ENCODE data around the gene NXPH1. TPM values are rescaled to one million over a fixed set of nuclear protein-coding genes. Genes with fewer than 3 reads are reported as not detected.

Gene NXPH1
- total and polyA plus RNA-seq, 11 donors: not detected

DNA sequence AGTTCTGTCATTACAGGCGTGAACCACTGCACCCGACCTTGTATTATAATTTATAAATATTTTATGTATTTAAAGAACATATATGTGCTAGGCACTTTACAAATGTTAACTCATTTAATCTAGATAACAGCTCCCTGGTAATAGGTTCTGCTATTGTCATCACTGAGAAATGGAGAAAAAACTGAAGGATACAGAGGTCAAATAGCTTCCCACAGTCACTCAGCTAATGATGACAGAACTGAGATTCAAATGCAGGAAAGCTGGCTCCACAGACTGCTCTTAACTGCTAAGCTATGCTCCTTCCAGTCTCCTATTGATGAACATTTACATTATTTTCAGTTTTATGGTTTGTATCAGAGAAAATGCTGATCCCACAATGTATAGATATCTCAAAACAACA, 28.9 kb downstream of the NXPH1 start:
- no peak overlapping the region for H3K27ac ChIP-seq
- H3K36me3 ChIP-seq: no peaks in the 10 kb centered on the region
- TF ChIP-seq, protein P1, sequence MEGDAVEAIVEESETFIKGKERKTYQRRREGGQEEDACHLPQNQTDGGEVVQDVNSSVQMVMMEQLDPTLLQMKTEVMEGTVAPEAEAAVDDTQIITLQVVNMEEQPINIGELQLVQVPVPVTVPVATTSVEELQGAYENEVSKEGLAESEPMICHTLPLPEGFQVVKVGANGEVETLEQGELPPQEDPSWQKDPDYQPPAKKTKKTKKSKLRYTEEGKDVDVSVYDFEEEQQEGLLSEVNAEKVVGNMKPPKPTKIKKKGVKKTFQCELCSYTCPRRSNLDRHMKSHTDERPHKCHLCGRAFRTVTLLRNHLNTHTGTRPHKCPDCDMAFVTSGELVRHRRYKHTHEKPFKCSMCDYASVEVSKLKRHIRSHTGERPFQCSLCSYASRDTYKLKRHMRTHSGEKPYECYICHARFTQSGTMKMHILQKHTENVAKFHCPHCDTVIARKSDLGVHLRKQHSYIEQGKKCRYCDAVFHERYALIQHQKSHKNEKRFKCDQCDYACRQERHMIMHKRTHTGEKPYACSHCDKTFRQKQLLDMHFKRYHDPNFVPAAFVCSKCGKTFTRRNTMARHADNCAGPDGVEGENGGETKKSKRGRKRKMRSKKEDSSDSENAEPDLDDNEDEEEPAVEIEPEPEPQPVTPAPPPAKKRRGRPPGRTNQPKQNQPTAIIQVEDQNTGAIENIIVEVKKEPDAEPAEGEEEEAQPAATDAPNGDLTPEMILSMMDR (IDR thresholded peaks at IDR 0.05): no peak
- no peak for TF ChIP-seq POLR2A (IDR thresholded peaks at IDR 0.05)
- DNase-seq: no peak
- no peaks in the 10 kb centered on the region for H3K4me1 ChIP-seq
- H3K27me3 ChIP-seq: no peaks in the 10 kb centered on the region
- WGBS, 4 donors: 80 to 88% (median 82%) methylated on average over 2 of the region's 2 CpGs
- no peak for ATAC-seq
- H3K9me3 ChIP-seq: no peaks in the 10 kb centered on the region
- H3K4me3 ChIP-seq: no peak overlapping the region
- intact Hi-C loops (cut with DNase I): no loop called here

- Histone ChIP-seq H3K9me3 (no peaks in the 10 kb centered on the region), H3K36me3 (no peaks in the 10 kb centered on the region), H3K27me3 (peaks cover 0 to 2% (median 0%) of the 10 kb centered on the region in 9 donors), H3K27ac (no peak overlapping the region), H3K4me1 (no peaks in the 10 kb centered on the region), H3K4me3 (no peak overlapping the region)
- intact Hi-C loops (cut with DNase I): no loop called here
- TF ChIP-seq, protein P1 (IDR thresholded peaks at IDR 0.05): no peak
- TF ChIP-seq POLR2A (IDR thresholded peaks at IDR 0.05): no peak
- no peak for DNase-seq
- no peak for ATAC-seq
- WGBS, 4 donors: 73 to 90% (median 74%) methylated on average over 4 of the region's 4 CpGs
Measured at GRCh38 chr7:8465338-8465737, 31.9 kb downstream of the NXPH1 start.

- Histone ChIP-seq H3K9me3 (peaks cover 0 to 27% (median 10%) of the 10 kb centered on the region in 12 donors), H3K27ac (no peak overlapping the region), H3K27me3 (no peaks in the 10 kb centered on the region), H3K4me3 (no peak overlapping the region), H3K36me3 (no peaks in the 10 kb centered on the region), H3K4me1 (no peaks in the 10 kb centered on the region)
- intact Hi-C loops (cut with DNase I): no loop called here
- no peak for ATAC-seq
- no peak for DNase-seq
- TF ChIP-seq, protein P1 (IDR thresholded peaks at IDR 0.05): no peak
- TF ChIP-seq POLR2A (IDR thresholded peaks at IDR 0.05): no peak
- 64 to 79% (median 73%) methylated on average over 3 of the region's 3 CpGs for WGBS, 4 donors
Measured at GRCh38 chr7:8480527-8480926, 47.1 kb downstream of the NXPH1 start.

DNA sequence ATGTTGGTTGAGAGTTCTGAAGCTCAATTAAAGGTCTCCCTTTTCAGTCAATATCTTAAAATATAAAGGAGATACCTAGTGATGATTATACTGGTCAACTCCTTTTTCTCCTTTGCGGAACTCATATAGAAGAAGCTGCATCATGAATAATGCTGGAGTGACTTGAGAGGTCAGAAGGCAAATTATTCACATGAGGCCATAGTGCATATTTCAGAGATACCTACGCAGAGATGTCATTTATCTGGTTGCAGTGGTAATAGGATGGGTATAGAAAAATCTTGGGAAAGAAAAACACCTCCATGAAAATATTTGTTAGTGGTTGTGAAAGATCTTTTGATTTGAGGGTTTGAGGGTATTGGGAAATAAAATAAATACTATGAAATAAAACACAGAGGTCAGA, 47.7 kb downstream of the NXPH1 start:
- Histone ChIP-seq H3K36me3 (no peaks in the 10 kb centered on the region), H3K4me1 (no peaks in the 10 kb centered on the region), H3K4me3 (no peak overlapping the region), H3K27ac (no peak overlapping the region), H3K27me3 (no peaks in the 10 kb centered on the region), H3K9me3 (peaks cover 0 to 27% (median 10%) of the 10 kb centered on the region in 12 donors)
- ATAC-seq (no peak), DNase-seq (no peak)
- 81 to 83% (median 83%) methylated on average over 2 of the region's 2 CpGs for WGBS, 4 donors
- TF ChIP-seq, protein P1 (IDR thresholded peaks at IDR 0.05): no peak
- TF ChIP-seq POLR2A (IDR thresholded peaks at IDR 0.05): no peak
- intact Hi-C loops (cut with DNase I): no loop called here
